Measurements from ENCODE around the gene COQ4. TPM values are rescaled to one million over a fixed set of nuclear protein-coding genes. Genes with fewer than 3 reads are reported as not detected.

COQ4 gene
- total RNA-seq, 1 experiment from 2014 or later, result 45.8 TPM

DNA sequence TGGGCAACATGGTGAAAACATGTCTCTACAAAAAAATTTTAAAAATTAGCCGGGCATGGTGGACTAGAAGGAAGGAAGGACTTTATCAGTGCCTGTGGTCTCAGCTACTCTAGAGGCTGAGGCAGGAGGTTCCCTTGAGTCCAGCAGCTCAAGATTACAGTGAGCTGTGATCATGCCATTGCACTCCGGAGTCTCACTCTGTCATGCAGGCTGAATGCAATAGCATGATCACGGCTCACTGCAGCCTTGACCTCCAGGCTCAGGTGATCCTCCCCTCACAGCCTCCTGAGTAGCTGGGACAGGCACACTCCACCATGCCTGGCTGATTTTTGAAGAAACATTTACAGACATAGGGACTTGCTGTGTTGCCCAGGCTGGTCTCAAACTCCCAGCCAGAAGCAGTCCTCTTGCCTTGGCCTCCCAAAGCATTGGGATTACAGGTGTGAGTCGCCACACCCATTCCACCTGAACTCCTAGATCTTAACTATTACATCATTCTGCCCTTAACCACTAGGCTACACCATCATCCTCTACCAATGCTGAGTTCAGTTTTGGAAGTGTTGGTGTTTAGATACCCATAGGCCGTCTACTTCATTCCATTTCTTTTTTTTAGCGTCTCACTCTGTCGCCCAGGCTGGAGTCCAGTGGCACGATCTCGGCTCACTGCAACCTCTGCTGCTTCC, 46.5 kb downstream of the COQ4 start:
- Histone ChIP-seq H3K4me2 (ENCODE audit: low read length) (no peak overlapping the region), H3K27me3 (ENCODE audit: insufficient read depth, low read length) (no peaks in the 10 kb centered on the region), H3K27ac (ENCODE audit: low read depth, low read length) (no peak overlapping the region), H3K9ac (ENCODE audit: low read length) (no peak overlapping the region), H3K79me2 (ENCODE audit: insufficient read depth, low read length) (peaks cover 29% of the 10 kb centered on the region), H2AFZ (ENCODE audit: low read depth, low read length, poor library complexity, severe bottlenecking) (no peak overlapping the region), H3K36me3 (ENCODE audit: control insufficient read depth in 1 of 2, insufficient read depth in 2 of 2, low read length in 2 of 2) (no peaks in the 10 kb centered on the region), H4K20me1 (ENCODE audit: insufficient read depth) (no peaks in the 10 kb centered on the region), H3K9me2 (ENCODE audit: insufficient read depth) (no peaks in the 10 kb centered on the region), H3K9me3 (ENCODE audit: control insufficient read depth in 1 of 2, insufficient read depth in 1 of 2, low read depth in 1 of 2, low read length in 2 of 2) (no peaks in the 10 kb centered on the region), H3K4me3 (replicated peaks in 1 of 2; ENCODE audit: low read depth in 1 of 2, low read length in 2 of 2) (no peak overlapping the region), H3K4me1 (ENCODE audit: control insufficient read depth in 1 of 2, insufficient read depth in 2 of 2, low read length in 2 of 2) (peaks cover 13 to 16% of the 10 kb centered on the region in 2 experiments; a peak in 3 of 4 replicates)
- TF ChIP-seq ZNF274 (IDR thresholded peaks at IDR 0.05; ENCODE audit: low read depth, low read length), result no peak
- TF ChIP-seq, protein P1, sequence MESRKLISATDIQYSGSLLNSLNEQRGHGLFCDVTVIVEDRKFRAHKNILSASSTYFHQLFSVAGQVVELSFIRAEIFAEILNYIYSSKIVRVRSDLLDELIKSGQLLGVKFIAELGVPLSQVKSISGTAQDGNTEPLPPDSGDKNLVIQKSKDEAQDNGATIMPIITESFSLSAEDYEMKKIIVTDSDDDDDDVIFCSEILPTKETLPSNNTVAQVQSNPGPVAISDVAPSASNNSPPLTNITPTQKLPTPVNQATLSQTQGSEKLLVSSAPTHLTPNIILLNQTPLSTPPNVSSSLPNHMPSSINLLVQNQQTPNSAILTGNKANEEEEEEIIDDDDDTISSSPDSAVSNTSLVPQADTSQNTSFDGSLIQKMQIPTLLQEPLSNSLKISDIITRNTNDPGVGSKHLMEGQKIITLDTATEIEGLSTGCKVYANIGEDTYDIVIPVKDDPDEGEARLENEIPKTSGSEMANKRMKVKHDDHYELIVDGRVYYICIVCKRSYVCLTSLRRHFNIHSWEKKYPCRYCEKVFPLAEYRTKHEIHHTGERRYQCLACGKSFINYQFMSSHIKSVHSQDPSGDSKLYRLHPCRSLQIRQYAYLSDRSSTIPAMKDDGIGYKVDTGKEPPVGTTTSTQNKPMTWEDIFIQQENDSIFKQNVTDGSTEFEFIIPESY (IDR thresholded peaks at IDR 0.05; ENCODE audit: extremely low read depth, insufficient replicate concordance, low read length), result no peak
- TF ChIP-seq TCF7L2 (IDR thresholded peaks at IDR 0.05; ENCODE audit: borderline replicate concordance, extremely low read depth, insufficient read depth, insufficient read length), result no peak
- TF ChIP-seq RAD21 (IDR thresholded peaks at IDR 0.05; ENCODE audit: low read depth), result no peak
- TF ChIP-seq EGR1 (IDR thresholded peaks at IDR 0.05; ENCODE audit: low read depth), result no peak
- TF ChIP-seq, protein P2, sequence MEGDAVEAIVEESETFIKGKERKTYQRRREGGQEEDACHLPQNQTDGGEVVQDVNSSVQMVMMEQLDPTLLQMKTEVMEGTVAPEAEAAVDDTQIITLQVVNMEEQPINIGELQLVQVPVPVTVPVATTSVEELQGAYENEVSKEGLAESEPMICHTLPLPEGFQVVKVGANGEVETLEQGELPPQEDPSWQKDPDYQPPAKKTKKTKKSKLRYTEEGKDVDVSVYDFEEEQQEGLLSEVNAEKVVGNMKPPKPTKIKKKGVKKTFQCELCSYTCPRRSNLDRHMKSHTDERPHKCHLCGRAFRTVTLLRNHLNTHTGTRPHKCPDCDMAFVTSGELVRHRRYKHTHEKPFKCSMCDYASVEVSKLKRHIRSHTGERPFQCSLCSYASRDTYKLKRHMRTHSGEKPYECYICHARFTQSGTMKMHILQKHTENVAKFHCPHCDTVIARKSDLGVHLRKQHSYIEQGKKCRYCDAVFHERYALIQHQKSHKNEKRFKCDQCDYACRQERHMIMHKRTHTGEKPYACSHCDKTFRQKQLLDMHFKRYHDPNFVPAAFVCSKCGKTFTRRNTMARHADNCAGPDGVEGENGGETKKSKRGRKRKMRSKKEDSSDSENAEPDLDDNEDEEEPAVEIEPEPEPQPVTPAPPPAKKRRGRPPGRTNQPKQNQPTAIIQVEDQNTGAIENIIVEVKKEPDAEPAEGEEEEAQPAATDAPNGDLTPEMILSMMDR (IDR thresholded peaks at IDR 0.05 in 2 of 3, conservative IDR thresholded peaks at IDR 0.05 in 1 of 3; ENCODE audit: borderline replicate concordance in 1 of 3, insufficient read depth in 1 of 3, low read depth in 2 of 3, low read length in 2 of 3), result no peak
- TF ChIP-seq EZH2 (IDR thresholded peaks at IDR 0.05), result no peak
- TF ChIP-seq CEBPB (IDR thresholded peaks at IDR 0.05; ENCODE audit: low read depth), result no peak
- TF ChIP-seq POLR2AphosphoS5 (IDR thresholded peaks at IDR 0.05; ENCODE audit: low read depth, low read length), result no peak
- TF ChIP-seq, protein P3, sequence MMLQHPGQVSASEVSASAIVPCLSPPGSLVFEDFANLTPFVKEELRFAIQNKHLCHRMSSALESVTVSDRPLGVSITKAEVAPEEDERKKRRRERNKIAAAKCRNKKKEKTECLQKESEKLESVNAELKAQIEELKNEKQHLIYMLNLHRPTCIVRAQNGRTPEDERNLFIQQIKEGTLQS (IDR thresholded peaks at IDR 0.05), result no peak
- no peak for TF ChIP-seq FOSL1 (IDR thresholded peaks at IDR 0.05; ENCODE audit: low read depth)
- no peak for TF ChIP-seq JUND (IDR thresholded peaks at IDR 0.05)
- TF ChIP-seq CBX3 (IDR thresholded peaks at IDR 0.05; ENCODE audit: low read depth), result no peak
- TF ChIP-seq, protein P4, sequence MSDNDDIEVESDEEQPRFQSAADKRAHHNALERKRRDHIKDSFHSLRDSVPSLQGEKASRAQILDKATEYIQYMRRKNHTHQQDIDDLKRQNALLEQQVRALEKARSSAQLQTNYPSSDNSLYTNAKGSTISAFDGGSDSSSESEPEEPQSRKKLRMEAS (IDR thresholded peaks at IDR 0.05), result no peak
- TF ChIP-seq, protein P5, sequence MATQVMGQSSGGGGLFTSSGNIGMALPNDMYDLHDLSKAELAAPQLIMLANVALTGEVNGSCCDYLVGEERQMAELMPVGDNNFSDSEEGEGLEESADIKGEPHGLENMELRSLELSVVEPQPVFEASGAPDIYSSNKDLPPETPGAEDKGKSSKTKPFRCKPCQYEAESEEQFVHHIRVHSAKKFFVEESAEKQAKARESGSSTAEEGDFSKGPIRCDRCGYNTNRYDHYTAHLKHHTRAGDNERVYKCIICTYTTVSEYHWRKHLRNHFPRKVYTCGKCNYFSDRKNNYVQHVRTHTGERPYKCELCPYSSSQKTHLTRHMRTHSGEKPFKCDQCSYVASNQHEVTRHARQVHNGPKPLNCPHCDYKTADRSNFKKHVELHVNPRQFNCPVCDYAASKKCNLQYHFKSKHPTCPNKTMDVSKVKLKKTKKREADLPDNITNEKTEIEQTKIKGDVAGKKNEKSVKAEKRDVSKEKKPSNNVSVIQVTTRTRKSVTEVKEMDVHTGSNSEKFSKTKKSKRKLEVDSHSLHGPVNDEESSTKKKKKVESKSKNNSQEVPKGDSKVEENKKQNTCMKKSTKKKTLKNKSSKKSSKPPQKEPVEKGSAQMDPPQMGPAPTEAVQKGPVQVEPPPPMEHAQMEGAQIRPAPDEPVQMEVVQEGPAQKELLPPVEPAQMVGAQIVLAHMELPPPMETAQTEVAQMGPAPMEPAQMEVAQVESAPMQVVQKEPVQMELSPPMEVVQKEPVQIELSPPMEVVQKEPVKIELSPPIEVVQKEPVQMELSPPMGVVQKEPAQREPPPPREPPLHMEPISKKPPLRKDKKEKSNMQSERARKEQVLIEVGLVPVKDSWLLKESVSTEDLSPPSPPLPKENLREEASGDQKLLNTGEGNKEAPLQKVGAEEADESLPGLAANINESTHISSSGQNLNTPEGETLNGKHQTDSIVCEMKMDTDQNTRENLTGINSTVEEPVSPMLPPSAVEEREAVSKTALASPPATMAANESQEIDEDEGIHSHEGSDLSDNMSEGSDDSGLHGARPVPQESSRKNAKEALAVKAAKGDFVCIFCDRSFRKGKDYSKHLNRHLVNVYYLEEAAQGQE (IDR thresholded peaks at IDR 0.05; ENCODE audit: low read depth), result no peak
- no peak for TF ChIP-seq SP1 (IDR thresholded peaks at IDR 0.05; ENCODE audit: low read depth)
- no peak for TF ChIP-seq EZH2phosphoT487 (IDR thresholded peaks at IDR 0.05; ENCODE audit: borderline replicate concordance)
- intact Hi-C loops (cut with micrococcal nuclease), result no loop called here
- no TSS peak for BruUV-seq (replicated peaks)
- DNase-seq (ENCODE audit: low read depth, low spot score), result no peak
- ChIA-PET CTCF (interaction anchor here (0.9 kb wide), 1 partner anchor 43 kb away, joined by 5 read pairs; no protein-coding TSS in a partner anchor), POLR2A (no interaction called here), RAD21 (ENCODE audit: low non-redundant PET in 1 of 2, low total read pairs in 2 of 2, uncharacterized antibody in 2 of 2, unreplicated experiment in 2 of 2) (no interaction called here)
- ATAC-seq, result no peak

Measured in HCT116 (cell line).